Erythroblast (primary cell): ENCODE measurements around the gene BRD1.

ENCODE experiments used
- GATA1 ChIP-seq: IDR thresholded peaks from 2 replicates; pipeline ENCODE4 v1.6.1; 2011; ENCODE audit warnings: low read depth, mild to moderate bottlenecking, control low read depth, low read length, moderate library complexity
- POLR2A ChIP-seq: IDR thresholded peaks from 2 replicates; pipeline ENCODE4 v1.6.1; 2011; ENCODE audit warnings: mild to moderate bottlenecking, low read length

DNA sequence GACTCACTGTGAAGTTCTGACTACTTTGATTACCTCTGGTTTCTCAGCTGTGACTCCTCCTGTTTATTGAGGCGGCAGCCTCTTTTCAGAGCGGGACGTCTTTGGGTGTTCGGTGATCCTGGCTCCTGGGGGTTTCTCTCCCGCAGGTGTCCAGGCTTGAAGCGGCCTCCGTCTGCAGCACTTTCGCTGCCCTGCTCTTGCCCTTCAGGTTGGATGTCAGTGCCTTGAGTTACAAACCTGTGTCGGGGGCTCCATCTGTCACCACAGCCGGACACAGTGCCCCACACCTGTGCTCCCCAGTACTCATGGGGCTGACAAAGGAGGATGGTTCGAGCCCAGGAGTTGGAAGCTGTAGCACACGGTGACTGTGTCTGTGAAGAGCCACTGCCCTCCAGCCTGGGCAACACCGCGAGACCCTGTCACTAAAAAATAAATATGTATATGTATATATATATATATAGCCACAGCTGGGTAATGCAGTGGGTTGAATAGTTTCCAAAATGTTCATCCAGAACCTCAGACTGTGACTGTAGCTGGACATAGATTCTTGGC, 104.1 kb downstream of the BRD1 start:
- TF ChIP-seq POLR2A (no peak), GATA1 (no peak)
